ENCODE measurements around the gene RCC2.

DNA sequence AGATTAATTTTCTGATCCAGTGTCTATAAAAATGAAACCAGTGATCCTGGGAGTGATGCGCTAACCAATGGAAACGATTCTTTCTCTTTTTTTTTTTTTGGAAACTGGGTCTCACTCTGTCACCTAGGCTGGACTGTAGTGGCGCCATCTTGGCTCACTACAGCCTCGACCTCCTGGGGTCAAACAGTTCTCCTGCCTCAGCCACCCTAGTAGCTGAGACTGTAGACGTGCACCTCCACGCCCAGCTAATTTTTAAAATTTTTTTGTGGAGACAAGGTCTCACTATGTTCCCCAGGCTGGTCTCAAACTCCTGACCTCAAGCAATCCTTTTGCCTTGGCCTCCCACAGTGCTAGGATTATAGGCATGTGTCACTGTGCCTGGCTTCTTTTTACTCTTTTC is 3.4 kb upstream of the RCC2 start:
- TF ChIP-seq POLR2AphosphoS5 (IDR thresholded peaks at IDR 0.05; ENCODE audit: low read depth, low read length) (no peak), FOSL2 (IDR thresholded peaks at IDR 0.05; ENCODE audit: borderline replicate concordance, low read depth) (no peak), CTCF (IDR thresholded peaks at IDR 0.05) (no peak), MAX (IDR thresholded peaks at IDR 0.05; ENCODE audit: low read depth) (no peak), RXRA (IDR thresholded peaks at IDR 0.05; ENCODE audit: borderline replicate concordance, low read depth) (no peak)
